ENCODE measurements around the gene APCDD1.

APCDD1 gene

GRCh38 chr18:10465174-10465939, 10.9 kb downstream of the APCDD1 start:
- TF ChIP-seq, protein P1, sequence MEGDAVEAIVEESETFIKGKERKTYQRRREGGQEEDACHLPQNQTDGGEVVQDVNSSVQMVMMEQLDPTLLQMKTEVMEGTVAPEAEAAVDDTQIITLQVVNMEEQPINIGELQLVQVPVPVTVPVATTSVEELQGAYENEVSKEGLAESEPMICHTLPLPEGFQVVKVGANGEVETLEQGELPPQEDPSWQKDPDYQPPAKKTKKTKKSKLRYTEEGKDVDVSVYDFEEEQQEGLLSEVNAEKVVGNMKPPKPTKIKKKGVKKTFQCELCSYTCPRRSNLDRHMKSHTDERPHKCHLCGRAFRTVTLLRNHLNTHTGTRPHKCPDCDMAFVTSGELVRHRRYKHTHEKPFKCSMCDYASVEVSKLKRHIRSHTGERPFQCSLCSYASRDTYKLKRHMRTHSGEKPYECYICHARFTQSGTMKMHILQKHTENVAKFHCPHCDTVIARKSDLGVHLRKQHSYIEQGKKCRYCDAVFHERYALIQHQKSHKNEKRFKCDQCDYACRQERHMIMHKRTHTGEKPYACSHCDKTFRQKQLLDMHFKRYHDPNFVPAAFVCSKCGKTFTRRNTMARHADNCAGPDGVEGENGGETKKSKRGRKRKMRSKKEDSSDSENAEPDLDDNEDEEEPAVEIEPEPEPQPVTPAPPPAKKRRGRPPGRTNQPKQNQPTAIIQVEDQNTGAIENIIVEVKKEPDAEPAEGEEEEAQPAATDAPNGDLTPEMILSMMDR (IDR thresholded peaks at IDR 0.05; ENCODE audit: borderline replicate concordance, insufficient read depth, low read depth, low read length), result no peak

GRCh38 chr18:10470429-10470828, 16.0 kb downstream of the APCDD1 start:
- no peak overlapping the region for H3K4me3 ChIP-seq (ENCODE audit: low read depth, low read length)
- TF ChIP-seq, protein P1 (IDR thresholded peaks at IDR 0.05; ENCODE audit: borderline replicate concordance, insufficient read depth, low read depth, low read length), result no peak

More at GRCh38 chr18:10465174-10465939, 10.9 kb downstream of the APCDD1 start:
- H3K4me3 ChIP-seq (ENCODE audit: low read depth, low read length), result no peak overlapping the region

DNA sequence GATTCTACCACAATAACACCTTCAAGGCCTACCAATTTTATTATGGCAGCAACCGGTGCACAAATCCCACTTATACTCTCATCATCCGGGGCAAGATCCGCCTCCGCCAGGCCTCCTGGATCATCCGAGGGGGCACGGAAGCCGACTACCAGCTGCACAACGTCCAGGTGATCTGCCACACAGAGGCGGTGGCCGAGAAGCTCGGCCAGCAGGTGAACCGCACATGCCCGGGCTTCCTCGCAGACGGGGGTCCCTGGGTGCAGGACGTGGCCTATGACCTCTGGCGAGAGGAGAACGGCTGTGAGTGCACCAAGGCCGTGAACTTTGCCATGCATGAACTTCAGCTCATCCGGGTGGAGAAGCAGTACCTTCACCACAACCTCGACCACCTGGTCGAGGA, 17.1 kb downstream of the APCDD1 start:
- no peak overlapping the region for H3K4me3 ChIP-seq (ENCODE audit: low read depth, low read length)
- TF ChIP-seq, protein P1 (IDR thresholded peaks at IDR 0.05; ENCODE audit: borderline replicate concordance, insufficient read depth, low read depth, low read length), result no peak

GRCh38 chr18:10473132-10473531, 18.7 kb downstream of the APCDD1 start:
- no peak overlapping the region for H3K4me3 ChIP-seq (ENCODE audit: low read depth, low read length)
- TF ChIP-seq, protein P1 (IDR thresholded peaks at IDR 0.05; ENCODE audit: borderline replicate concordance, insufficient read depth, low read depth, low read length), result no peak

- no peak overlapping the region for H3K4me3 ChIP-seq (ENCODE audit: low read depth, low read length)
- TF ChIP-seq, protein P1 (IDR thresholded peaks at IDR 0.05; ENCODE audit: borderline replicate concordance, insufficient read depth, low read depth, low read length), result no peak
These were observed 19.9 kb downstream of the APCDD1 start for GRCh38 chr18:10474309-10474708.

GRCh38 chr18:10475276-10475653, 20.8 kb downstream of the APCDD1 start:
- H3K4me3 ChIP-seq (ENCODE audit: low read depth, low read length), result no peak overlapping the region
- TF ChIP-seq, protein P1 (IDR thresholded peaks at IDR 0.05; ENCODE audit: borderline replicate concordance, insufficient read depth, low read depth, low read length), result no peak

DNA sequence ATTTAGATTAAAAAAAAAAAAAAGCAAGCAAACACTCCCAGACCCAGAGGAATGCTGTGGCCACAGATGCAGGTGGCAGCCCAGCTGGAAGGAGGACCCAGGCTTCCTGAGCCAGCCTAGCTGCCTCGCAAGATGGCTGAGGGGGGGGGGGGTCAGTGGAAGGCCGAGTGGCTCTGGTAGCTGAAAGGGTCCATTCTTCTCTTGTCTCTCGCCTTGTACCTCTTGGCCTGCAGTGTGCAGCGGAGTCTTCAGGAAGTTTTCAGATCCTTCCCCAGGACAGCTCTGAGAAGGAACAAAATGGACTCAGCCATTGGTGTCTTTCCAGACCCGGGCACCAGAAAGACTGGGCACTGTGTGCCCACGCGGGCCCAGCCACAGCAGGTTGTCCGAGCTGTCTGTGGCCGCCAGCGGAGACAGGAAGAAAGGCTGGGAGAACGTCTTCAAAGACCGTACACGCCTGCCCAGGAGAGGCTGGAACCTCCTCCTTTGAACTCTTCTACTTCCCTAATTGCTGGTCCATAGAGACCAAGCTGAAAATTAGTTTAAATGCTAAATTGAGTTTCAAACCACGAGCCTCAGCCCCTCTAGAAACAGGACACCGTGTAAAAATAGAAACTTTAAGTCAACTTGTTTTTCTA, 21.3 kb downstream of the APCDD1 start:
- no peak overlapping the region for H3K4me3 ChIP-seq (ENCODE audit: low read depth, low read length)

More for the DNA sequence above, 21.3 kb downstream of the APCDD1 start:
- TF ChIP-seq, protein P1 (IDR thresholded peaks at IDR 0.05; ENCODE audit: borderline replicate concordance, insufficient read depth, low read depth, low read length), result no peak
